Upper lobe of left lung (tissue), 6 donors: ENCODE measurements around the gene SNAP25. TPM values are rescaled to one million over a fixed set of nuclear protein-coding genes. Genes with fewer than 3 reads are reported as not detected.

ENCODE experiments used
- ATAC-seq, 2 donors: fragments of 200-7000 bp; cut with Tn5 transposase; one replicate each; pipeline ENCODE4 v1.9.1; 2022; ENCODE audit warnings: mild to moderate bottlenecking in 2 of 2, moderate library complexity in 2 of 2; ENCODE audit not compliant: low FRiP score in 2 of 2
- DNase-seq, 2 donors: peaks; one replicate each; pipeline ENCODE4 v3.0.0-alpha.2; 2019 to 2020
- H3K27ac ChIP-seq, 4 donors: fragments of 200-600 bp; sonication (generic); one replicate each; pipeline ENCODE4 v1.5.1; 2016 to 2019
- H3K27me3 ChIP-seq, 4 donors: fragments of 200-600 bp; sonication (generic); one replicate each; pipeline ENCODE4 v1.5.1; 2017 to 2019
- H3K36me3 ChIP-seq, 4 donors: fragments of 200-600 bp; sonication (generic); one replicate each; pipeline ENCODE4 v1.5.1; 2016 to 2019
- H3K4me1 ChIP-seq, 4 donors: fragments of 200-600 bp; sonication (generic); one replicate each; pipeline ENCODE4 v1.5.1; 2018 to 2019
- H3K4me3 ChIP-seq, 4 donors: fragments of 200-600 bp; sonication (generic); one replicate each; pipeline ENCODE4 v1.5.1; 2017 to 2019; ENCODE audit warnings: mild to moderate bottlenecking in 2 of 4, moderate library complexity in 1 of 4
- H3K9me3 ChIP-seq, 4 donors: fragments of 200-600 bp; sonication (generic); one replicate each; pipeline ENCODE4 v1.5.1; 2018 to 2019
- CTCF ChIP-seq, 6 experiments: fragments of 450-650 bp in 4 of 6; fragments of 200-600 bp in 2 of 6; sonication (generic) in 2 of 6; IDR thresholded peaks; one replicate each; pipeline ENCODE4 v1.5.1; 2016 to 2019; ENCODE audit warnings: antibody characterized with exemption in 6 of 6
- EP300 ChIP-seq, 4 donors: sonication (generic); formaldehyde crosslinking; IDR thresholded peaks; one replicate each; pipeline ENCODE4 v1.5.1; 2017; ENCODE audit warnings: antibody characterized with exemption in 4 of 4, control low read depth in 2 of 4
- POLR2A ChIP-seq, 4 donors: fragments of 450-650 bp; IDR thresholded peaks; one replicate each; pipeline ENCODE4 v1.5.1; 2016 to 2017; ENCODE audit warnings: antibody characterized with exemption in 4 of 4, mild to moderate bottlenecking in 2 of 4
- POLR2AphosphoS5 ChIP-seq, 2 donors: sonication (generic); formaldehyde crosslinking; IDR thresholded peaks; one replicate each; pipeline ENCODE4 v1.5.1; 2017; ENCODE audit warnings: antibody characterized with exemption in 2 of 2
- WGBS, 2 donors: methylation state at CpG; one replicate each; pipeline ENCODE4 v1.1.5; 2017 to 2018; 5-methylcytosine and 5-hydroxymethylcytosine counted together
- total RNA-seq, 6 donors: library from RNA; depleted of rRNA in 4 of 6; stranded (reverse); fragments of >200 nt in 4 of 6; gene quantifications; one replicate each; pipeline versions ENCODE4 v1.1.0 to v1.2.1, GENCODE V29; 2016 to 2021
- donor health status: DM: no; HTN: no; CAD: no; lungs with moderate emphysema.
- donor health status: DM: no; HTN: yes; CAD: no; lungs with severe emphysema.

Gene SNAP25
- total RNA-seq, 6 donors from 2014 or later, result 0.79 to 2.2 (median 1.8) TPM; not detected in 3

DNA sequence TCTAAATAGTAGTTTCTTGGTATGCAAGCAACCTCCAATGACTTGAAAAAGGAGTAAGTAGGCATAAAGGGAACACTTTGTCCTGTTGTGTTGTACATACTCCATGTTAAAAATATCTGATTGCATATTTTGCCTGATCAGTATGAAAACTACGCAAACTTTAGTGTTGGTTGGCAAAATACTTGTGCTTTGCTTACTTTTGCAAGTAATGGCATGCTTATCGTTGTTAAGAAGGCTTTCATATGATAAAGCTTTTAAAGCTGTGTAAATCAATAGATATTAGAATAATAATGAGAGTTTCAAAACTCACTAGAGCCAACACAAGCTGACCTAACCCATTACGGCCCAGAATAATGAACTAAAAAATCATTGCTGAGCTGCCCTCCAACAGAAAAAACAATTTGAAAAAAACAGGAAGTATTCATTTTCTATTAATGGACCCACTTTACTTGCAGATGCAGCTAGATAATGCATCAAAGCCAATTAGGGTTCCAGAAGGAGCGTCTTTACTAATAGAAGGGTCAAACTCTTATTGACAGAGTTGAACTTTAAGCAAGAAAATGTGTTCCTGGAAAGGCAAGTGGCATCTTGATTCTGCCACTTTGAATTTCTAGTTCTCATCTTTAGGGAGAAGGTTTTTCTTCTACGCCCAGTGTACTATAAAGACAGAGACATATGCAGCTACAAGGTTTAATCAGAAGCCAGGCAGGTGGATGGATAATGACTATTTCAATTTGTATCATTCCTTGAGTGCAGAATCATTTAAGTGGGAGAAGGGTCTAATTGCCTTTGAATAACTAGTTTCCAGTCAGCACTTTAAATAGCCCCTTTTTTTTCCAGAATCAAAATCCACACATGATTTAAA, 82.2 kb downstream of the SNAP25 start:
- Histone ChIP-seq H3K36me3 (no peaks in the 10 kb centered on the region), H3K4me3 (no peak overlapping the region), H3K27me3 (no peaks in the 10 kb centered on the region), H3K27ac (no peak overlapping the region), H3K9me3 (no peaks in the 10 kb centered on the region), H3K4me1 (no peaks in the 10 kb centered on the region)
- no peak for TF ChIP-seq CTCF (IDR thresholded peaks at IDR 0.05)
- TF ChIP-seq POLR2A (IDR thresholded peaks at IDR 0.05), result no peak
- no peak for TF ChIP-seq EP300 (IDR thresholded peaks at IDR 0.05)
- no peak for TF ChIP-seq POLR2AphosphoS5 (IDR thresholded peaks at IDR 0.05)
- no peak for DNase-seq
- no peak for ATAC-seq
- 60 to 66% methylated on average over 5 of the region's 5 CpGs for WGBS, 2 donors

GRCh38 chr20:10303852-10304251, 85.2 kb downstream of the SNAP25 start:
- no peak overlapping the region for H3K4me3 ChIP-seq
- no peak overlapping the region for H3K27ac ChIP-seq
- DNase-seq (no peak), ATAC-seq (no peak)
- H3K4me1 ChIP-seq, result no peaks in the 10 kb centered on the region
- TF ChIP-seq EP300 (IDR thresholded peaks at IDR 0.05) (no peak), POLR2AphosphoS5 (IDR thresholded peaks at IDR 0.05) (no peak), CTCF (IDR thresholded peaks at IDR 0.05) (no peak), POLR2A (IDR thresholded peaks at IDR 0.05) (no peak)
- no peaks in the 10 kb centered on the region for H3K9me3 ChIP-seq
- H3K36me3 ChIP-seq, result no peaks in the 10 kb centered on the region
- H3K27me3 ChIP-seq, result no peaks in the 10 kb centered on the region
- 64 to 66% methylated on average over 3 of the region's 3 CpGs for WGBS, 2 donors

DNA sequence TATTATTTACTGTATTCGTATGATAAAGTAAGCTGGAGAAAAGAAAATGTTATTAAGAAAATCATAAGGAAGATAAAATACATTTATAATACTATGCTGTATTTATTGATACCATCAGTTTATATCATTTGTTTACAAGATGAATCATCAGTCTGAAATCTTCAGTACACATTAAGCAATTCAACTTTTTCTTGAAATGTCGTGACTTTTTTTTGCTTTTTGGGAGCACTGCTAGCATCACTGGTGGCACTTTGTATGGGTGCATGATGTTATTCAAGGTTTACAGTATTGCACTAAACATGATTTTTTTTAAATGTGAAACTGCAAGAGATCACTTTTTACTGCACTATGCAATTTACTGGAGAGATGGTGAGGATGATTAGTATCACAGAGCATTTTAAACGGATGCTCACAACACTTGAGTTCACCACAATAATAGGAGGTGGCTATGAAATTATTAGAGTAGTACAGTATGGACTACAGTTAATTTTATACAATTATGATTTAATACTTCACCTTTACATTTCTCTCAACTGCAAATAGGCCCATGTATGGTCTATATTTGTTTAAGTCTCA, 85.9 kb downstream of the SNAP25 start:
- Histone ChIP-seq H3K27ac (no peak overlapping the region), H3K4me1 (no peaks in the 10 kb centered on the region), H3K9me3 (no peaks in the 10 kb centered on the region), H3K27me3 (no peaks in the 10 kb centered on the region), H3K4me3 (no peak overlapping the region), H3K36me3 (no peaks in the 10 kb centered on the region)
- DNase-seq, result no peak
- no peak for ATAC-seq
- no peak for TF ChIP-seq POLR2AphosphoS5 (IDR thresholded peaks at IDR 0.05)
- TF ChIP-seq EP300 (IDR thresholded peaks at IDR 0.05), result no peak
- TF ChIP-seq CTCF (IDR thresholded peaks at IDR 0.05), result no peak
- TF ChIP-seq POLR2A (IDR thresholded peaks at IDR 0.05), result no peak
- 81 to 88% methylated on average over 3 of the region's 3 CpGs for WGBS, 2 donors

DNA sequence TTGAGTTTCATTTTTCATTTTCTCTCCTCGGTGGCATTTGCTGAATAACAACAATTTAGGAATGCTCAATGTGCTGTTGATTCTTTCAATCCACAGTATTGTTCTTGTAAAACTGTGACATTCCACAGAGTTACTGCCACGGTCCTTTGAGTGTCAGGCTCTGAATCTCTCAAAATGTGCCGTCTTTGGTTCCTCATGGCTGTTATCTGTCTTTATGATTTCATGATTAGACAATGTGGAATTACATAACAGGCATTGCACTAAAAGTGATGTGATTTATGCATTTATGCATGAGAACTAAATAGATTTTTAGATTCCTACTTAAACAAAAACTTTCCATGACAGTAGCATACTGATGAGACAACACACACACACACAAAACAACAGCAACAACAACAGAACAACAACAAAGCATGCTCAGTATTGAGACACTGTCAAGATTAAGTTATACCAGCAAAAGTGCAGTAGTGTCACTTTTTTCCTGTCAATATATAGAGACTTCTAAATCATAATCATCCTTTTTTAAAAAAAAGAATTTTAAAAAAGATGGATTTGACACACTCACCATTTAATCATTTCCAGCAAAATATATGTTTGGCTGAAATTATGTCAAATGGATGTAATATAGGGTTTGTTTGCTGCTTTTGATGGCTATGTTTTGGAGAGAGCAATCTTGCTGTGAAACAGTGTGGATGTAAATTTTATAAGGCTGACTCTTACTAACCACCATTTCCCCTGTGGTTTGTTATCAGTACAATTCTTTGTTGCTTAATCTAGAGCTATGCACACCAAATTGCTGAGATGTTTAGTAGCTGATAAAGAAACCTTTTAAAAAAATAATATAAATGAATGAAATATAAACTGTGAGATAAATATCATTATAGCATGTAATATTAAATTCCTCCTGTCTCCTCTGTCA, 88.1 kb downstream of the SNAP25 start:
- no peak overlapping the region for H3K27ac ChIP-seq
- H3K36me3 ChIP-seq, result no peaks in the 10 kb centered on the region
- TF ChIP-seq CTCF (IDR thresholded peaks at IDR 0.05) (no peak), EP300 (IDR thresholded peaks at IDR 0.05) (no peak), POLR2AphosphoS5 (IDR thresholded peaks at IDR 0.05) (no peak), POLR2A (IDR thresholded peaks at IDR 0.05) (no peak)
- 42 to 50% methylated on average over 3 of the region's 3 CpGs for WGBS, 2 donors
- H3K9me3 ChIP-seq, result no peaks in the 10 kb centered on the region
- no peaks in the 10 kb centered on the region for H3K27me3 ChIP-seq
- H3K4me3 ChIP-seq, result no peak overlapping the region
- no peak for DNase-seq
- no peaks in the 10 kb centered on the region for H3K4me1 ChIP-seq
- peak in 1 of 2 donors; percentile 77 for ATAC-seq
